AG04450 (cell line): Measurements from ENCODE around the gene MRPS17. TPM values are rescaled to one million over a fixed set of nuclear protein-coding genes. Genes with fewer than 3 reads are reported as not detected.

ENCODE experiments used
- CTCF ChIA-PET: fragments of 300-600, 350-600 bp; formaldehyde crosslinking; extraction: SDS; loops from one replicate; lab custom pipeline; 2022; ENCODE audit warnings: antibody characterized with exemption, inconsistent platforms; lab: Charles Lee
- POLR2A ChIA-PET: fragments of 350-600 bp; formaldehyde crosslinking; extraction: SDS; loops from one replicate; lab custom pipeline; 2021; ENCODE audit warnings: antibody characterized with exemption, inconsistent platforms; lab: Yijun Ruan, JAX
- DNase-seq: peaks from one replicate; pipeline ENCODE4 v3.0.0-alpha.2; 2011; ENCODE audit warnings: low read depth, low spot score
- H3K27ac ChIP-seq: one replicate; pipeline ENCODE4 v1.5.1; 2012; ENCODE audit warnings: low read depth, low read length, control low read depth
- H3K27me3 ChIP-seq: one replicate; pipeline ENCODE4 v1.6.0; 2012; ENCODE audit warnings: low read length; ENCODE audit not compliant: control insufficient read depth, insufficient read depth
- H3K4me3 ChIP-seq: 2 replicates; pipeline ENCODE4 v1.5.1; 2011; ENCODE audit warnings: mild to moderate bottlenecking, low read depth, low read length, control low read depth
- H3K9me3 ChIP-seq: 2 replicates; pipeline ENCODE4 v1.5.1; 2012; ENCODE audit warnings: low read length; ENCODE audit not compliant: control insufficient read depth, insufficient read depth
- CTCF ChIP-seq: IDR thresholded peaks from 2 replicates; pipeline ENCODE4 v1.5.1; 2011; ENCODE audit warnings: low read depth, low read length, control low read depth, inconsistent platforms
- polyA plus RNA-seq: library from polyadenylated mRNA; depleted of rRNA; stranded (reverse); fragments of >200 nt; gene quantifications from 2 replicates; pipeline ENCODE4 v1.2.3, GENCODE V29; 2011

Gene MRPS17
- polyA plus RNA-seq, 1 experiment: 14.9 TPM

- H3K4me3 ChIP-seq: no peak overlapping the region
- ChIA-PET CTCF (interaction anchor here (0.7 to 2.0 kb wide), 2 partner anchors 13 to 97 kb away, joined by 4 to 8 read pairs; no protein-coding TSS in a partner anchor), POLR2A (interaction anchor here (0.9 kb wide), 1 partner anchor 73 kb away, joined by 3 read pairs; the partner anchor contains the start of gene PSPH)
- H3K9me3 ChIP-seq: no peaks in the 10 kb centered on the region
- DNase-seq: no peak
- no peaks in the 10 kb centered on the region for H3K27me3 ChIP-seq
- no peak overlapping the region for H3K27ac ChIP-seq
- TF ChIP-seq CTCF: no peak
Observed at GRCh38 chr7:55977831-55978230, 26.2 kb downstream of the MRPS17 start.

GRCh38 chr7:55980266-55980665 lies 28.6 kb downstream of the MRPS17 start:
- CTCF ChIA-PET: interaction anchor here (1.1 to 2.1 kb wide), 2 partner anchors 16 to 94 kb away, joined by 7 to 15 read pairs; partner anchors contain the start of gene NIPSNAP2
- TF ChIP-seq CTCF: no peak

GRCh38 chr7:55983537-55983936 lies 31.9 kb downstream of the MRPS17 start:
- no peak for DNase-seq
- POLR2A ChIA-PET: no interaction called here
- TF ChIP-seq CTCF: no peak
- H3K4me3 ChIP-seq: no peak overlapping the region
- H3K27ac ChIP-seq: no peak overlapping the region
- CTCF ChIA-PET: interaction anchor here (0.6 to 1.4 kb wide), 2 partner anchors 91 to 568 kb away, joined by 6 read pairs; no protein-coding TSS in a partner anchor
- no peaks in the 10 kb centered on the region for H3K27me3 ChIP-seq
- no peaks in the 10 kb centered on the region for H3K9me3 ChIP-seq

More at GRCh38 chr7:55980266-55980665, 28.6 kb downstream of the MRPS17 start:
- DNase-seq: no peak
- POLR2A ChIA-PET: interaction anchor here (1.1 kb wide), 1 partner anchor 71 kb away, joined by 3 read pairs; the partner anchor contains the start of gene PSPH
- H3K27ac ChIP-seq: no peak overlapping the region
- no peaks in the 10 kb centered on the region for H3K9me3 ChIP-seq
- no peak overlapping the region for H3K4me3 ChIP-seq
- no peaks in the 10 kb centered on the region for H3K27me3 ChIP-seq

- ChIA-PET POLR2A (no interaction called here), CTCF (no interaction called here)
- H3K4me3 ChIP-seq: no peak overlapping the region
- no peaks in the 10 kb centered on the region for H3K27me3 ChIP-seq
- no peak for DNase-seq
- no peaks in the 10 kb centered on the region for H3K9me3 ChIP-seq
- TF ChIP-seq CTCF: no peak
- no peak overlapping the region for H3K27ac ChIP-seq
Observed at GRCh38 chr7:55992346-55992745, 40.7 kb downstream of the MRPS17 start.

DNA sequence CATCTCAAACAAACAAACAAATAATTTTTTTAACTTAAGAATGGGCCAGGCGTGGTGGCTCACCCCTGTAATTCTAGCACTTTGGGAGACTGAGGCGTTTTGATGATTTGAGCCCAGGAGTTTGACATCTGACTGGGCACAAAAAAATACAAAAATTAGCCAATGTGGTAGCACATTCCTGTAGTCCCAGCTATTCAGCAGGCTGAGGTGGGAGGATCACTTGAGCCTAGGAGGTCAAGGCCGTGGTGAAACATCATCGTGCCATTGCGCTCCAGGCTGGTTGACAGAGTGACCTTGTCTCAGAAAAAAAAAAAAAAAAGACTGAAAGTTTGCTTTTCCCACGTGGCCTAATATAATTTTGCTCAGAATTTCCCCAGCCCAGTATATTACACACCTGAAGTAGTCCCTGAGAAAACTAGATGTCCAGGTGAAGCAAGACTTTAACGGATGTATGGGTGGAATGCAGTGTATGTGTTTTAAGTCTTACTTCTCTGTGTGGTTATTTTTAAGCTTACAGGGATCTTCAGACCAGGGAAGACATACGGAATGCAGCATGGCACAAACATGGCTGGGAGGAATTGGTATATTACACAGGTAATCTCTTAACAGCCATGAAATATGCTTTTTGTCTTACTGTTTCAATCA lies 45.3 kb downstream of the MRPS17 start:
- no peak overlapping the region for H3K4me3 ChIP-seq
- no peaks in the 10 kb centered on the region for H3K9me3 ChIP-seq
- no peak for DNase-seq
- H3K27ac ChIP-seq: no peak overlapping the region
- ChIA-PET CTCF (interaction anchor here (0.7 to 0.9 kb wide), 2 partner anchors 11 to 83 kb away, joined by 3 to 5 read pairs; no protein-coding TSS in a partner anchor), POLR2A (no interaction called here)
- no peak for TF ChIP-seq CTCF
- no peaks in the 10 kb centered on the region for H3K27me3 ChIP-seq
